Measurements from ENCODE around the gene FUT1.

The FUT1 gene

DNA sequence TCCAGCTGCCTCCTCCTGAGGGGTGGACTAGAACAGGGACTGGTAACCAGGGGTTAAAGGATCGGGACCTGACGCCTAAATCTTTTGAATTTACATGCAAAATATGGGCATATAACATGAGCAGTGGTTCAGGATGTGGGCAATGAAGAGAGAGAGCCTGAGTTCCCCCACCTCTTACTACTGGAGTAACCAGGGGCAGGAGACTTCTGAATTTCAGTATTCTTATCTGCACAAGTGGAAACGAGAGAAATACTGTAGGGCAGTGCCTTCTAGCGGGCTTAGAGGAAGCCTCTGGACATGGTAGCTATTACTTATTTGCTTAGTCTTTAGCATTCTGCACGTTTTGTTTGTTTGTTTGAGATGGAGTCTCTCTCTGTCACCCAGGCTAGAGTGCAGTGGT, 32.1 kb upstream of the FUT1 start:
- Histone ChIP-seq H3K27ac (ENCODE audit: low read length) (no peak overlapping the region), H3K4me1 (ENCODE audit: low read length) (peaks cover 9% of the 10 kb centered on the region), H3K9me2 (replicated peaks; ENCODE audit: insufficient read depth, low read length) (no peaks in the 10 kb centered on the region), H2AFZ (ENCODE audit: low read length) (no peak overlapping the region), H3K79me2 (ENCODE audit: low read length) (no peaks in the 10 kb centered on the region), H3K27me3 (replicated peaks; ENCODE audit: insufficient read depth, low read length) (peaks cover 50% of the 10 kb centered on the region), H3K9ac (ENCODE audit: low read length) (no peak overlapping the region), H3K36me3 (replicated peaks; ENCODE audit: insufficient read depth, low read length) (no peaks in the 10 kb centered on the region), H3F3A (ENCODE audit: insufficient read depth, low read length) (0 out of 2 replicates have a peak, but pooled peaks cover 4% of the 10 kb centered on the region), H4K20me1 (ENCODE audit: insufficient read depth, low read length) (no peaks in the 10 kb centered on the region), H3K4me3 (ENCODE audit: low read length) (no peak overlapping the region), H3K9me3 (replicated peaks; ENCODE audit: insufficient read depth, low read length) (no peaks in the 10 kb centered on the region), H3K4me2 (ENCODE audit: low read depth, low read length) (no peak overlapping the region)
- DNase-seq, result no peak
- TF ChIP-seq EZH2 (optimal IDR thresholded peaks at IDR 0.05; ENCODE audit: low read depth, low read length), result no peak
- TF ChIP-seq CTCF (IDR thresholded peaks at IDR 0.05; ENCODE audit: low read length), result peak; percentile 20

DNA sequence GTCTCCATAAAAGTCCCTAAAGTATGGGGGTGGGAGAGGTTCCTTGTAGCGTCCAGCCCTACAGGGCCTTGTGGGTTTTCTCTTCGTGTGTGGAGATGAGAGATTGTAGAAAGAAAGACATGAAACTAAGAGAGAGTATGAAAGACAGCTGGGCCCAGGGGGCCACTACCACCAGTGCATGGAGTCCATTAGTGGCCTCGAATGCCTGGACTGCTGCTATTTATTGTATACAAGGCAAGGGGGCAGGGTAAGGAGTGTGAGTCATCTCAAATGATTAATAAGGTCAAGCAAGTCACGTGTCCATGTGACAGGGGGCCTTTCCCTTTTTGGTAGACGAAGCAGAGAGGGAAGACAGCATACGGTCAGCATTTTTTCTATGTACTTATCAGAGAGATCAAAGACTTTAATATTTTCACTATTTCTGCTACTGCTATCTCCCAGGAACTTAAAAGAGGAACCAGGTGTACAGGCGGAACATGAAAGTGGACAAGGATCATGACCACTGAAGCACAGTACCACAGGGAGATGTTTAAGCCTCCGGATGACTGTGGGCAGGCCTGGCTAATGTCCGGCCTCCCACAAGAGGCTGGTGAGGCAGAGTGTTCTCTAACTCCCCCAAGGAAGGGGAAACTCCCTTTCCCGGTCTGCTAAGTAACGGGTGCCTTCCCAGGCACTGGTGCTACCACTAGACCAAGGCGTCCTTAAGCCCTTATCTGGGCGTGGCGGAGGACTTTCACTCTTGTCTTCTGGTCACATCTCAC, 28.4 kb upstream of the FUT1 start:
- H3K4me3 ChIP-seq (ENCODE audit: low read length), result no peak overlapping the region
- 0 out of 2 replicates have a peak overlapping the region, but pooled peaks have one; percentile 13 for H3K4me2 ChIP-seq (ENCODE audit: low read depth, low read length)
- H4K20me1 ChIP-seq (ENCODE audit: insufficient read depth, low read length), result no peaks in the 10 kb centered on the region
- H3K9me3 ChIP-seq (replicated peaks; ENCODE audit: insufficient read depth, low read length), result no peaks in the 10 kb centered on the region
- H3K9me2 ChIP-seq (replicated peaks; ENCODE audit: insufficient read depth, low read length), result no peaks in the 10 kb centered on the region
- no peak overlapping the region for H3K27ac ChIP-seq (ENCODE audit: low read length)
- no peak overlapping the region for H2AFZ ChIP-seq (ENCODE audit: low read length)
- DNase-seq, result peak; percentile 18
- no peak for TF ChIP-seq EZH2 (optimal IDR thresholded peaks at IDR 0.05; ENCODE audit: low read depth, low read length)
- no peak for TF ChIP-seq CTCF (IDR thresholded peaks at IDR 0.05; ENCODE audit: low read length)
- TF ChIP-seq EZH2phosphoT487 (IDR thresholded peaks at IDR 0.05; ENCODE audit: low read length), result no peak
- no peaks in the 10 kb centered on the region for H3K36me3 ChIP-seq (replicated peaks; ENCODE audit: insufficient read depth, low read length)
- peaks cover 73% of the 10 kb centered on the region for H3K27me3 ChIP-seq (replicated peaks; ENCODE audit: insufficient read depth, low read length)
- H3K4me1 ChIP-seq (ENCODE audit: low read length), result peaks cover 9% of the 10 kb centered on the region
- H3K9ac ChIP-seq (ENCODE audit: low read length), result no peak overlapping the region
- H3F3A ChIP-seq (ENCODE audit: insufficient read depth, low read length), result 0 out of 2 replicates have a peak, but pooled peaks cover 4% of the 10 kb centered on the region
- no peaks in the 10 kb centered on the region for H3K79me2 ChIP-seq (ENCODE audit: low read length)

DNA sequence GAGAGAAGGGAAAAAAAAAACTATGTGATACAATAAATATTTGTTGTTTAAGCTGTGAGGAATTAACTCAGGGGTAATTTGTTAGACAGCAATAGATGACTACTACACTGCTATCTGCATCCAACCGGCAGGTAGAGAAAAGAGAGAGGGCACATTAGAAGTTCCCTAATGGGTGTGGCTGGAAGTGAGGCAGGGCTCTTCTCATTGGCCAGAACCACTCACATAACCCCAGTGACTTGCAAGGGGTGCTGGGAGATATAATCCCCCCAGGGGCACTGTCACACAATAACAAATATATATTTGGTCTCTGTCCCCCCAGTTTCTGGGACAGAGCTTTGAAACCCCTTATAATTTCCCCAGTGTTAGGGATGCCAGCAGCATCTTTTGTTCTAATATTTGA, 27.2 kb upstream of the FUT1 start:
- Histone ChIP-seq H3K27me3 (replicated peaks; ENCODE audit: insufficient read depth, low read length) (peaks cover 62% of the 10 kb centered on the region), H2AFZ (ENCODE audit: low read length) (no peak overlapping the region), H4K20me1 (ENCODE audit: insufficient read depth, low read length) (no peaks in the 10 kb centered on the region), H3K4me1 (ENCODE audit: low read length) (peaks cover 9% of the 10 kb centered on the region), H3K27ac (ENCODE audit: low read length) (no peak overlapping the region), H3K9me3 (replicated peaks; ENCODE audit: insufficient read depth, low read length) (no peaks in the 10 kb centered on the region), H3K4me3 (ENCODE audit: low read length) (no peak overlapping the region), H3K9me2 (replicated peaks; ENCODE audit: insufficient read depth, low read length) (no peaks in the 10 kb centered on the region), H3F3A (ENCODE audit: insufficient read depth, low read length) (0 out of 2 replicates have a peak, but pooled peaks cover 4% of the 10 kb centered on the region), H3K36me3 (replicated peaks; ENCODE audit: insufficient read depth, low read length) (no peaks in the 10 kb centered on the region), H3K9ac (ENCODE audit: low read length) (no peak overlapping the region), H3K79me2 (ENCODE audit: low read length) (no peaks in the 10 kb centered on the region), H3K4me2 (ENCODE audit: low read depth, low read length) (no peak overlapping the region)
- DNase-seq, result no peak
- no peak for TF ChIP-seq EZH2 (optimal IDR thresholded peaks at IDR 0.05; ENCODE audit: low read depth, low read length)
- no peak for TF ChIP-seq CTCF (IDR thresholded peaks at IDR 0.05; ENCODE audit: low read length)
- no peak for TF ChIP-seq EZH2phosphoT487 (IDR thresholded peaks at IDR 0.05; ENCODE audit: low read length)
